HG02938 (cell line): ENCODE results near the gene DNAJB6.

Experiments used
- ATAC-seq: cut with Tn5 transposase; IDR thresholded peaks from one replicate; pipeline ENCODE4 v1.9.1; 2021; ENCODE audit warnings: mild to moderate bottlenecking, moderate library complexity; ENCODE audit not compliant: unreplicated experiment

Gene DNAJB6

DNA sequence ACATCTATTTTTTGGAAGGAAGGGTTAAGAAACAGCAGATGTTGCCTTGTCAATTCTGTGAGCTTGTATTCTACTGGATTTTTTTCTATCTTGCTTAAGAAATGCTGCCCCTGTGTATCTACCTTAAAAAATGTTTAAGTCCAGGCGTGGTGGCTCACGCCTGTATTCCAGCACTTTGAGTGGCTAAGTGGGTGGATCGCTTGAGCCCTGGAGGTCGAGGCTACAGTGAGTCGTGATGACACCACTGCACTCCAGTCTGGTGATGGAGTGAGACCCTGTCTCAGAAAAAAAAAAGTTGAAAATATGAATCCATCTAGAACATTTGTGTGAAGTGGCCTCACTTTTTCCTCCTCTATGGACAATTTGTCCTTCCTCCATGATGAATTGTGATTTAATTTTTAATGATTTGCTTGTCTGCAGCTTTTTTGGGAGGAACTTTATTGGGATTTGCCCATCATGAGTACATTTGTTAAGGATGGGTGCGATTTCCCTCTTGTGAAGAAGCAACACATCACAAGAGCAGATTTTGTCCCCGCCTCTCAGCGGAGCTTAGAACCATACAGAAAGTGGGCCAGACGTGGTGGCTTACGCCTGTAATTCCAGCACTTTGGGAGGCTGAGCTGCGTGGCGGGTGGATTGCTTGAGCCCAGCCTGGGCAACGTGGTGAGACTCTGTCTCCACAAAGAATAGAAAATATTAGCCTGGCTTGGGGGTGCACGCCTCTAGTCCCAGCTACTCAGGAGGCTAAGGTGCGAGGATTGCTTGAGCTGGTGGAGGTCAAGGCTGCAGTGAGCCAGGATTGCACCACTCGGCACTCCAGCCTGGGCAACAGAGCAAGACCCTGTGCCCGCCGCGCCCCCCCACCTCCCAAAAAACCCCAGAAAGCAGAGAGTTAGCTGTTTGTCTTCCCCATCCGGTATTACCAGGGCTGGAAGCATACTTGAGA lies 57.7 kb downstream of the DNAJB6 start:
- no peak for ATAC-seq

DNA sequence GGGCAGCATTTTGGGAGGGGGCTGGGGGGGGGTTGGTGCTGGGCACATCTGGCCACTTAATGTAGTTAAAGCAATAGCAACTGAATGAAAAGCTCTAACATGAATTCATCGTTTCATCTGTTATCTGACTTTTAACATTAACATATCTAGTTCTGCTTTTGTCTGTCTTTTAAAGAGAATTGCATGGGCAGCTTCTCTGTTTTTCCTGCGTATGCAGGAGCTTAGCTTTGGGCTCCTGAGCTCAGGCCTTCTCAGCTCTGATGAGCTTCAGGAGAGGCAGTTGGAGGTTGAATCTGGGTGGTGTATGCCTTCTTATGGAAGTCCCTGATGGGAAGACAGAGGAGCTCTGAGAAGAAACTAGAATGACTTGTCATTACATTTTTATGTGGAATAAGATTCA lies 58.4 kb downstream of the DNAJB6 start:
- no peak for ATAC-seq

DNA sequence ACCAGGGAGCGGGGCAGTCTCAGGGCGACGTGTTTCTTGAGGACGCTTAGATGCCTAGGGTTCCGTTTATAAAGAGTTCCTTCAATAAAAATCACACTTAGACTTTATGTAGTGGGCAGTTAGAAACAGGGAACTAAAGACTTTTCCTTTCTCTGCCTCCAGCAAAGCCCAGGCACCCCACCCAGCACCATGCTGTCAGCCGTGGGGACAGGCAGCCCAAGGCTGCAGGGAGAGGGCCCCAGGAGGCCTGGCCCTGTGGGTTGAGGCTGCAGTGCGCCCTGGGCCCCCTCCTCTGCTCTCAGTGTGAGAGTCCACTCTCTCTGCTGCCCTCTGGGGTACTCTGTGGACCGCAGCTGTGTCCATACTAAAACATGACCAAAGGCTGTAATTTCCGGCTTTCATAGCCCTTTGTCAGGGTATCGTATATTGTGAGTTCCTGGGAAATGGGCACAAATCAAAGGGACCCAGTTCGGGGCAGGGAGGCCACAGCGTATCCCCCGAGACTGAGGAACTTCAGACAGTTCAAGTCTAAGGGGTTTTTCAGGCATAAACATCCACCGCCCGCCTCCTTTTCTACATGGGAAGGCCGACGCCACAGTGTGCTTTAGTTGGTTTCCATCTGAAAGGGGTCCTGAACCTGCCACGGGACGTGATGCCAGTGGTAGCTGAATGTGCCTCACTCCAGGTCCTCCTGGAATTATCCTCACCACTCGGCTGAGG lies 59.7 kb downstream of the DNAJB6 start:
- ATAC-seq, result no peak

DNA sequence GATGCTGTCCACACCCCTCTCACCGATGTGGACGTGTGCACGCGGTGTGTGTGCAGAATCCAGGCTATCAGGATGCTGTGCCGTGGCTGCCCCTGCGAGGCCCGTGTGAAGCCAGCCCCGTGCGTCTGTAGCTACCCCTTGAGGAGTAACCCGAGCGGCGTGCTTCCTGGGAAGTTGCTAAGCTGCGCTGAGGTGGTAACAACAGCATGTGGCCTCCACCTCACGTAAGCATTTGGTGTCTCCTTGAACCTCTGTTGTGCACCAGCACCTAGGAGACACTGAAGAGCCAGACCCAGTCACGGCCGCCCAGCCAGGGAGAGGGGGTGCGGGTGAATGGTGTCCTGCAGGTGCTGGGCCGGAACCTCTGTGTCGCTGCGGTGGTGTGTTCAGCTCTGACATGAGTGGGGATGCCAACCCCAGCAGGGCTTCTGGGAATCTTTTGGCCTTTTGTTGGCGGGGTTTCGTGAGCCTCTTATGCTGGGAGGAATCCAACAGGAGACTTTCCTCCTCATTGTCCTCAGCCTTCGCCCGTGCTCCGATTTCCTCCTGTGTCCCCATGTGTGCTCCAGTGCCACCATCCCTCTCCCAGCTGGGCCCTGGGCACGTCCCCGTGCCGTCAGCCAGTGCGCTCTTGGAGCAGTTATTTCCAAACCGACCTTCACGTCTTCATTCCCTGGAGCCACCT lies 60.4 kb downstream of the DNAJB6 start:
- ATAC-seq, result no peak

DNA sequence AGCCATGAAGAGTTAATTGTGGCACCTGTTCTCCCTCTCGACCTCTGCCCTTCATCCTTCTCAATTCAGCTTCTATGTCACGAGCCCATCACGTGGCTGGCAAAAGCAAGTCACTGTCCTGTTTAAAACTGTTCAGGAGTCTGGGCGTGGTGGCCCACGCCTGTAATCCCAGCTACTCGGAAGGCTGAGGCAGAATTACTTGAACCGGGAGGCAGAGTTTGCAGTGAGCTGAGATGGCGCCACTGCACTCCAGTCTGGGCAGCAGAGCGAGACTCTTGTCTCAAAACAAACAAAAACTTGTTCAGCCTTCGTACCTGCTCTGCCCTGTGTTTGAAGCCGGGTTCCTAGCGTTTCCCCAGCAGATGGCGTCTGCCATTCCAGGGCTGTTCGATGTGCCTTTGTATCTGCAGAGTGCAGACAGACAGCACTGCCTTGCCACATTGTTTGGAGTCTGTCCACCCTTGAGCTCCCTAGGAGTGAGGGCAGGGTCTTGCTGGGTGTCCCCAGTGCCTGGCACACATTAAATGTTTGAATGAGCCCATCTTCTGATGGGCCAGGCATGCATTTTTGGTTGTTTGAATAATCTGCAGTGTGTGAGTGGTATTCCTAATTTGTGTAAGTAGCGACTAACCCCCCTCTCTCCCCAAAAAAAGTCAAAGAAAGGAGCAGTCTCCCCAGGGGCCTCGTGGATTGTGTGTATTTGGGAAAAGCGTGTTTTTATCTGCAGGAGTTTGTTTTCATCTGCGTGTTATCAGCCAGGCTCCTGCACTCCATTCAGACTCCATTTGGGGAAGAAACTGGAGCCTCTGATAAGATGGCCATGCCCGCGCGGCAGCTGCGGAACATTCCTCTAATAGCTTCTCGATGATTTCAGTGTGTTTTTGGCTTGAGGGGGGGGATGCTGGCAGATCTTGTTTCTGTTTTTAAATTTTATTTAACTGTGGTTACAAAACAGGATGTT lies 61.2 kb downstream of the DNAJB6 start:
- no peak for ATAC-seq

DNA sequence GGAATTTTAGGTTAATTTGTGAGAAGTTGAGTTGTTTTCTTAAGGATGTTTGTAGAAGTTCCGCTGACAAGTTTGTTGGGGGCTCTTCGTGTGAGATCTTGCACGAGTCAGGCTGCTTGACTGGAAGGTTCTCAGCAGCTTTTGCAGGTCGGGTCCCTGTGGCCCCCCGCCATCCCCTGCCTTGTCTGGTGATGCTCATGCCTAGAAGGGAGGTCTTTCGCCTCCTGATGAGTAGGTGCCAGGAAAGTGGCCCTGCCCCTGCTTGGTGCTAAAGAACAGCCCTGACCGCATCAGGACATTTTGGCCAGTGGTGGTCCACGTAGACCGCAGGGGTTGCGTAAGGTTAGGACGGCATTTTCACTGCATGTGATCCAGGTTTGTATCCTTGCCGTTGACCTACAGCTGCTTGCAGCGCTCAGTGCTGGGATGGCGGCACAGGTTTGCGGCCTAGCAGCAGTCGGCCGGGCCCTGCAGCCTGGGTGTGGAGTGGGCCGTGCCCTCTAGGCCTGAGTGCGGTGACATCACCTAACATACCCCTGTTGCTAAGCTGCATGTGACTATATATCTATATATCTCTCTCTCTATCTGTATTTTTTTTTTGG lies 62.4 kb downstream of the DNAJB6 start:
- ATAC-seq, result no peak

DNA sequence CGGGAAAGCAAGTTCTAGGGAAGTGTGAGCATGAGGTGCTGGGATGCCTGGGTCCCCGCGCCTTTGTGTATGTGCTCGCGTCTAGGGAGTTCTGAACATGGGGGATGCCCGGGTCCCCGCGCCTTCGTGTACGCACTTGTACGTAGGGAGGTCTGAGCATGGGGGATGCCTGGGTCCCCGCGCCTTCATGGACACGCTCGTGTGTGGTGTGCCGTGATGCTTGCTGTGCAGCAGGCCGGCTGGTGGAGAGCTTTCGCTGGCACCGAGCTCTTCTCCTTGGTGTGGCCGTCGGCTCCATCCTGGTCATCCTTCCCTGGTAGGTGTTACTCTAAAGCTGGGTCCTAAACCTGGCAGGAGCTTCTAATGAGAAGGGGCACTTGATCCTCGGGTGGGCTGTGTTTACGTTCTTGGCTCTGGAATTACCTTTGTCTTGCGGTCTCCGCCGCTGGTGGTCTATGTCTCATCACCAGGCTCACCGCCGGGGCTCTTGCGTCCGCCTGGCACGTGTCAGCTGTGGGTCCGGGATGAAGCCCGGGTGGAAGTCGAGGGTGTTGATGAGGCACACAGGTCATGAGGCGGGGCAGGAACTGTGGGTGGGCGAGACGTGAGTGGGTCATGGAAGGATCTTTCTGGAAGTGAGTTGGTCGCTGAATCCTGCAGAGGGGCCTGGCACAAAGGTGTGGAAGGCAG lies 63.5 kb downstream of the DNAJB6 start:
- ATAC-seq, result no peak

DNA sequence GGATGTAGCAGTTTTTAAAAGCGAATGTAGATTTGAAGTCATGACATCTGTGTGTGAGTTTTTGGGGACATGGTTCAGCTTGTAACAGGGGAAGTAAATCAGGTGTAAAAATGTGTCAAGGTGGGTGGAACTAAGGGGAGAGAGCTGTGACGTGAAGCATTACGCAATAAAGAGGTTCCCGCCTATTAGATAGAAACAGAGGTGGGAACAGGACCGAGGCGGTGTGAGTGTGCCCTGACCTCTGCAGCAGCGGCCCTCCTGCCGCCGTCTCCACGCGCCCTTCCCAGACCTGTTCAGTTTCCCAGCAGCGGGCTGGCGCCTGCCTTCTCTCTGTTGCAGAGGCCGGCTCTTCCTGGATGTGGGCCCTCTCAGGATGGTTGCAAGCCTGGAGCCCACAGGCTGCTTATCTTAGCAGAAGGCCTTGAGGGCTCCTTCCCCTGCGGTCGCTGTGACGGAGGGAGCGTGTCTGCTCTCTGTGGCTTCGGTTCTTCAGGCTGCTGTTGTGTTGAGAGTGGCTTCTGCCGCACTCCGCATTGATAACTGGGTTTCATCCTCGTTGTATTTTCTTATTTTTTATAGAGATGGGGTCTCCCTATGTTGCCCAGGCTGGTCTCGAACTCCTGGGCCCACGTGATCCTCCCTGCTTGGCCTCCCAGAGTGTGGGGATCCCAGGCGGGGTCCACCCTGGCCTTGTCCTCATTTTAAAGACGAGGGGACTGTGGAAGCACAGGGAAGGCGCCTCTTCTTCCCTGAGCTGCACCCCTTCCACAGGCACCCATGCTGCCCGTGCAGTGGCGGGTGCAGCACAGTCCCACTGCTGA lies 65.0 kb downstream of the DNAJB6 start:
- ATAC-seq, result no peak

DNA sequence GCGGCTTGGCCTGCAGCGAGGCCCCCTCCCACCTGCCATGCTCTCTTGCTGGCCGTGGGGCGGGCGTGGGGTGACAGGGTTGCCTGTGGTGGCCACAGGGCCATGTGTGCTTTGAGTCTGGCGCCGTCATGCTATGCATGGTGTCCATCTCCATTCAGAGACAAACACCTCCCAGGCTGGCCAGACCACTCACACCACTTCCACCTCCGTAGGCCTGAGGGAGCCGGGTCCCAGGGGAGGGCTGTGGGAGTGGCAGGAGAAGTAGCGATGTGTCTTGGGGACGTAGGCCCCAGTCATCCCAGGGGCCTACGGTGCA lies 65.5 kb downstream of the DNAJB6 start:
- ATAC-seq, result no peak

DNA sequence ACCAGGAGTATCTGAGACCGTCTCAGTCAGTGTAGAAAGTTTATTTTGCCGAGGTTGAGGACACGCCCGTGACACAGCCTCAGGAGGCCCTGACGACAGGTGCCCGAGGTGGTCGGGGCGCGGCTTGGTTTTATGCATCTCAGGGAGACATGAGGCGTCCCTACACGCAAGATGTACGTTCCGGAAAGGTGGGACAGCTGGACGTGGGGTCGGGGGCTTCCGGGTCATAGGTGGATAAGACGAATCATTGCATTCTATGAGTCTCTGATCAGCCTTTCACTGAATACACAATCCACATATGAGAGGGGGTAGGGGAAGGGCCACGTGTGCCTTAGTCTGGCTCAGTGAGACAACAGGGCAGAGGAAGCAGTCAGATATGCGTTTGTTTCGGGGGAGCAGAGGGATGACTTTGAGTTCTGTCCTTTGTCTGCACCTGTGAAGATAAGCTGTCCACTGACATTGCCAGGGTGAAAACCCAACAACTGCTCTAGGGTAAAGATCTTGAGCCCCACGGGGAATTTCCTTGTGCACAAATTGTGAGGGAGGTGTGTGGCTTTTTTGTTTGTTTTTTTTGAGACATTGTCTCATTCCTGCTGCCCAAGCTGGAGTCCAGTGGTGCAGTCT lies 66.2 kb downstream of the DNAJB6 start:
- no peak for ATAC-seq

DNA sequence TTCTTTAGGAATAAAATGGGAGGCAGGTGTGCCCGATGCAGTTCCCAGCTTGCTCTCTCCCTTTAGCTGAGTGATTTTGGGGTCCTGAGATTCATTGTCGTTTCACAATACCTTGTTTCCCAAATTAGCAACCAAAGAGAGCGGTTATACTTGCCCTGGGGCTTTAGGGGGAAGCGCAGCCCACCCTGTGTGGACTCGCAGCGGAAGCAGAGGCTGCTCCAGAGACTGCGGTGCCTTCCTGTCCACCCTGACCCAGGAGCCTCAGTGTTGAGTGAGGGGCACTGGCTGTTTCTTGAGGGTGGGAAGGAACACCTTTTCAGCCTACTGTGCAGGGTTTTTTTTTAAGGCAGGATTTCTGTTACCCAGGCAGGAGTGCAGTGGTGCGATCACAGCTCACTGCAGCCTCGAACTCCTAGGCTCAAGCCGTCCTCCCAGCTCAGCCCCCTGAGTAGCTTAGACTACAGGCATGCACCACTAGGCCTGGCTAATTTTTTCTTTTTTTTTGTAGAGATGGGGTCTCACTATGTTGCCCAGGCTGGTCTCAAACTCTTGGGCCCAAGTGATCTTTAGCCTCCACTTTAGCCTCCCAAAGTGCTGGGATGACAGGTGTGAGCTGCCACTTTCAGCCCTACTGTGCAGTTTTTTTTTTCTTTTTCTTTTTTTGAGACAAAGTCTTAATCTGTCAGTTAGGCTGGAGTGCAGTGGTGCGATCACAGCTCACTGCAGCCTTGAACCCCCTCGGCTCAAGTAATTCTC lies 67.0 kb downstream of the DNAJB6 start:
- ATAC-seq, result no peak

DNA sequence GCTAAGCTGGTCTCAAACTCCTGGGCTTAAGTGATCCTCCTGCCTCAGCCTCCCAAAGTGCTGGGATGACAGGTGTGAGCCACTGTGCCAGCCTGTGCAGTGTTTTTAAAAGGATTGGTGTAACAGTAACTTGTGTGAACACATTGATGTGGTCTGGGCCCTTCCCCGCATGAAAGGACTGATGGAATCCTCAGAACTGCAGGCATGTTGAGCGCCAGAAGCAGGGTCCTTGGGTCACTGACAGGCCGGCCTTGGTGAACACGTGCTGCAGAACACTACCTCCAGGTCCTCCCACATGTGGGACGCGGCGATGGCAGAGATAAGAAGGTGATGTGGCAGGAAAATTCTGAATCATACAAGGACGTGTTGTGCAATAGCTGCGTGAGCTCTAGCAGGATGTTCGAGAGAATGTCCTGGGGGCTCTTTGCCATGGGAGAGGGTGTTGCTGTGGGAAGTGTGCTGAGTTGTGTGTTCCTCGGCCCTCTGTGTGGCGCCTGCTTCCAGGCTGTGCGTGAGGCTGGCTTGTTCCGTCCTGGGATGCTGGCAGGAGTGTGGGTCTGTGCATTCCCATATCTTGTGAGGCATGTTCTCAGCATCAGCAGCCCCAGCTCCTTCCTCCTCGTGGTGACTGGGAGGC lies 68.2 kb downstream of the DNAJB6 start:
- no peak for ATAC-seq

DNA sequence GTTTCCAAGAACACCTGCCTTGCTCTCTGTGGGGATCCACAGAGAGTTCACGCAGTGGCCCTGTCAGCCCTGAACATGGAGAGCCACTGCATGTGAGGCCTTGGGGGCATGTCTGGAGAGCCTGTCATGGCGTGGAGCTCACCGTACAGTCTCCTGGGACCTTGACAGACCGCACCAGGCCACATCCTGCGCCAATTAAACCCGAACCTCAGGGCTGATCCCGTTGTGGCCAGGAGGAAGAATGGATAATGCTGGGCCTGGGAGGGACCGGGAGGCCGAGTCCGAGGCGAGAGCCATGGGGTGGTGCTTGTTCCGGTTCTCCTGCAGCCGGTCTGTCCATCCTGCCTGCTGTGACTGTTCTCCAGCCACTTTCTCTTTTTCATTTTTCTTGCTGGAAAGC lies 68.7 kb downstream of the DNAJB6 start:
- no peak for ATAC-seq

DNA sequence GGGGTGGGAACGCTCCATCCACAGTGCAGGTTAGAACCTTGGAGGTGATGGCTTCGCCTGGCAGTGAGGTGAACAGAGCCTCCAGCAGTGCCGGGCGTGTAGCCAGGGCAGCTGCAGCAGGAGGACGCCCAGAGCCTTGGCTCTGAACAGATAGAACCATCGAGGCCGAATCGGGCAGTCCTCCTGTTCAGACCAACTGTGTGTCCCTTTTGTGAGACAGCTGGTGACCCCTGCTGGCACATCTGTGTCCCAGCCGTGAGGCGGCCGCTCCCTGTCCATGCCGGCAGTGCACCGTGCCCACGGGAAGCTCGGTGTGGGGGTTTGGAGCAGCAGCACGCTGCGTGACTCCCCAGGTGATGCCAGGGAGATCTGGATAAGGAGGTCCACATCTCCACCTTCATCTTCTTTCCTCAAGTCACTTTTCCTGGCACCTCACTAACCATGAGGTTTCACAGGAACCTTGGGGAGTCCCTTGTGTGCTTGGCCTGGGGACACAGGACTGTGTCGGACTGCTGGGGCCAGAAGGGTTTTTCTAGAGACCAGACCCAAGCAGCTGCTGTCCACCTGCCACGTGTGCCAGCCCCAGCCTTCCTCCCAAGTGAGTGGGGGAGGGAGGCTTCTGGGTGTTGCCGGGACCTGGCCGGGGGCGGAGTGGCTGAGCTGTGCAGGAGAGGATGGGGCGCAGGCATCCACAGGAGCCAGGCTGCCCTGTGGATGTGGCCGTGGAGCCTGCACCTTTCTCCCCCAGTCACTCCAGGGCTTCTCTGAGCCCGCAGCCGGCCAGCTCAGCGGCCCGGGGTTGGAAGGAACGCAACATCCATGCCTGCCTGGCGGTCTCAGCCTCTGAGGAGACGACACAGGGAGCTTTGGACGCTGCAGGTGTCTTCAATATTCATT lies 69.4 kb downstream of the DNAJB6 start:
- no peak for ATAC-seq

DNA sequence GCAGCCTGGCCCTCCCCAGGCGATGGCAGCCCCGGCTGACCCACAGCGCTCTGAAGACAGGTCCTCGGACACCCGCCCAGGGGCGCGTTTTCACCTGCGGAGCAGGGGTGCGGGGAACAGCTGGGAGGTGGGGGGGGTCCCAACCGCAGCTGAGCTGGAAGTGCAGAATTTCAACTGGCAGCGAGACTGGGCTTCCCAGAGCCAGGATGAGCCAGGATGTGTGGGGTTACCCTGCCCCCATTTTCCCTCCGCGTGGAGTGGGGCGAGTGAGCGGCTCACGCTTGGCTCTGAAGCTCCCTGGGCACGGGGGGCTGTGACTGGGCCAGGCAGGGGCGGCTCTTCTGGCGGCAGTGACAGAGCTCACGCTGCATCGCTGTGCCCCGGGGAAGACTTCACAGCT lies 70.2 kb downstream of the DNAJB6 start:
- ATAC-seq, result no peak
